Measurements from ENCODE around the gene ROPN1L.
"Not testable (repeated sequence)": the region's sequence is repeated elsewhere in the genome, so short reads cannot be mapped to it uniquely, and the experiment has no call there.

Gene ROPN1L

DNA sequence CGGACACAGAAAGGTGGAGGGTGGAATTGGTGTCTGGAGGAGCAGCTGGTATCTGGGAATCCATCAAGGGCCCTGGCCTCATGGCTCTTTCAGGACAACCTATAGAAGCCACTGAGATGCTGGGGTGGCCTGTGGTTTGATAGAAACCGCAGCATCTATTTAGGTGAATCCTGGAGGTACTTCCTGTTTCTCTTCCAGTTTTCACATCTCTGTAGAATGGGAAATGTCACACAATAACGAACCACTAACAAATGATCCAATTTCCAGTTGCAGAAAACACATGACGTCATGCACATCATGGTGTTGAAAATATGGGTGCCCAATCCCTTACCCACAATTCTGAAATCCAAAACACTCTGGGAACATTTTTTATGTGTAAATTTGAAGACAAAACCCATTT, 52.2 kb downstream of the ROPN1L start:
- Histone ChIP-seq H3K4me3 (ENCODE audit: low read depth in 1 of 2, low read length in 1 of 2) (no peak overlapping the region), H3K27ac (no peak overlapping the region), H3K27me3 (no peaks in the 10 kb centered on the region), H3K36me3 (no peaks in the 10 kb centered on the region), H3K4me1 (ENCODE audit: control insufficient read depth in 1 of 2, insufficient read depth in 1 of 2, low read depth in 1 of 2, low read length in 1 of 2) (peaks cover 8 to 10% of the 10 kb centered on the region in 2 experiments), H3K9me3 (no peaks in the 10 kb centered on the region)
- no peak for TF ChIP-seq CTCF (IDR thresholded peaks at IDR 0.05)

GRCh38 chr5:10494497-10494896, 52.8 kb downstream of the ROPN1L start:
- H3K27me3 ChIP-seq; H3K4me1 ChIP-seq (ENCODE audit: control insufficient read depth in 1 of 2, insufficient read depth in 1 of 2, low read depth in 1 of 2, low read length in 1 of 2); H3K9me3 ChIP-seq; H3K36me3 ChIP-seq; H3K27ac ChIP-seq; H3K4me3 ChIP-seq (ENCODE audit: low read depth in 1 of 2, low read length in 1 of 2): not testable (repeated sequence)

DNA sequence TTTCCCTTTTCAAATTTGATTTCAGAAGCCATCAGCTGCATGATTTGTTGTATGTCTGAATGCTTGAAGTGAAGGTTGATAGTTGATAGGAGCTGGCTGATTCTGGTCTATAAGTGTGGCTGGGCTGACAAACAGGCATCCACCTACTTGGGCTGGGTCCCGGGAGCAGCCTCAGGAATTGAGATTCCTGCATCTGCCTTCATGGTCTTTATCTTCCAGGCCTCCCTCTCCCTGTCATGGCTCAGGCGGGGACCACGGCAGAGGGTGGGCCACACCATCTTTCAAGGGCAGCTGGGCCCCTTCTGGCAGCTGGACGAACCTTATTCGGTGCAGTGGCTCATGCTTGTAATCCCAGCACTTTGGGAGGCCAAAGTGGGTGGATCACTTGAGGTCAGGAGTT, 55.9 kb downstream of the ROPN1L start:
- Histone ChIP-seq H3K4me3 (ENCODE audit: low read depth in 1 of 2, low read length in 1 of 2) (no peak overlapping the region), H3K27me3 (no peaks in the 10 kb centered on the region), H3K27ac (no peak overlapping the region), H3K9me3 (no peaks in the 10 kb centered on the region), H3K36me3 (no peaks in the 10 kb centered on the region), H3K4me1 (ENCODE audit: control insufficient read depth in 1 of 2, insufficient read depth in 1 of 2, low read depth in 1 of 2, low read length in 1 of 2) (peaks cover 8 to 11% of the 10 kb centered on the region in 2 experiments)
- no peak for TF ChIP-seq CTCF (IDR thresholded peaks at IDR 0.05)

GRCh38 chr5:10498350-10498749, 56.7 kb downstream of the ROPN1L start:
- Histone ChIP-seq H3K27ac (no peak overlapping the region), H3K36me3 (no peaks in the 10 kb centered on the region), H3K4me1 (ENCODE audit: control insufficient read depth in 1 of 2, insufficient read depth in 1 of 2, low read depth in 1 of 2, low read length in 1 of 2) (peaks cover 8 to 12% of the 10 kb centered on the region in 2 experiments), H3K9me3 (no peaks in the 10 kb centered on the region), H3K4me3 (ENCODE audit: low read depth in 1 of 2, low read length in 1 of 2) (no peak overlapping the region), H3K27me3 (no peaks in the 10 kb centered on the region)
- no peak for TF ChIP-seq CTCF (IDR thresholded peaks at IDR 0.05)

DNA sequence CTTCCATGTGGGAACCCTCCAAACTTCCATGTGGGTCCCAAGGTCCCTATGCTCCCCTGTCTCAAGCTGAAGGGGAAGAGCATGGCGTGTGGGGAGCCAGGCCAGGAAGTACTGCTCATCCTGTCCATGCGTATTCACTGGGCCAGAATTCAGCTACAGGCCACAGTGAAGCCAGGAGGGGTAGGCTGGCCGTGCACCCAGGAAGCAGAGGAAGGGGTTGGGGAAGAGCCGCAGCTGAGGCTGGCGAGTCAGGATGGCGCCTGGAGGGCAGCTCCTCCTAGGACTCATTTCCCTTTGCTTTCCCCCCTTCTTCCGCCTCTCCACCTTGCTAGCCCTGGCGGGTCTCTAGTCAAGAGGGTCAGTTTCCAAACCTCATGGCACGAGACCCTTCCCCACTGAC, 57.4 kb downstream of the ROPN1L start:
- Histone ChIP-seq H3K36me3 (no peaks in the 10 kb centered on the region), H3K9me3 (no peaks in the 10 kb centered on the region), H3K27me3 (no peaks in the 10 kb centered on the region), H3K27ac (no peak overlapping the region), H3K4me1 (ENCODE audit: control insufficient read depth in 1 of 2, insufficient read depth in 1 of 2, low read depth in 1 of 2, low read length in 1 of 2) (peaks cover 8 to 12% of the 10 kb centered on the region in 2 experiments), H3K4me3 (ENCODE audit: low read depth in 1 of 2, low read length in 1 of 2) (no peak overlapping the region)
- TF ChIP-seq CTCF (IDR thresholded peaks at IDR 0.05) = no peak

DNA sequence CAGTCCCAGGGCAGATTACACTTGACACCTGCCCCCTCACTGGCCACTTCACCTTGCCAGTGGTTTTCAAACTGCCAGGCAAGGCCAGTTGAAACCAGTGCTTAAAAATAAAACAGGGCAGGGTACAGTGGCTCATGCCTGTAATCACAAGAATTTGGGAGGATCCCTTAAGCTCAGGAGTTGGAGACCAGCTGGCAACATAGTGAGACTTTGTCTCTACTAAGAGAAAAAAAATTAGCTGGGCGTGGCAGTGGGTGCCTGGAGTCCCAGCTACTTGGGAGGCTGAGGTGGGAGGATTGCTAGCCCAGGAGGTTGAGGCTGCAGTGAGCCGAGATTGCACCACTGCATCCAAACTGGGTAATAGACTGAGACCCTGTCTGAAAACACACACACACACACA, 58.1 kb downstream of the ROPN1L start:
- Histone ChIP-seq H3K27me3 (no peaks in the 10 kb centered on the region), H3K9me3 (no peaks in the 10 kb centered on the region), H3K4me1 (ENCODE audit: control insufficient read depth in 1 of 2, insufficient read depth in 1 of 2, low read depth in 1 of 2, low read length in 1 of 2) (peaks cover 15 to 19% of the 10 kb centered on the region in 2 experiments), H3K36me3 (no peaks in the 10 kb centered on the region), H3K4me3 (ENCODE audit: low read depth in 1 of 2, low read length in 1 of 2) (no peak overlapping the region), H3K27ac (no peak overlapping the region)
- no peak for TF ChIP-seq CTCF (IDR thresholded peaks at IDR 0.05)
